DMS53 (cell line): ENCODE results near the gene PPARGC1A.

Experiments
- DNase-seq: peaks from one replicate; lab custom pipeline; 2025; lab: John Stamatoyannopoulos, UW

The PPARGC1A gene

DNA sequence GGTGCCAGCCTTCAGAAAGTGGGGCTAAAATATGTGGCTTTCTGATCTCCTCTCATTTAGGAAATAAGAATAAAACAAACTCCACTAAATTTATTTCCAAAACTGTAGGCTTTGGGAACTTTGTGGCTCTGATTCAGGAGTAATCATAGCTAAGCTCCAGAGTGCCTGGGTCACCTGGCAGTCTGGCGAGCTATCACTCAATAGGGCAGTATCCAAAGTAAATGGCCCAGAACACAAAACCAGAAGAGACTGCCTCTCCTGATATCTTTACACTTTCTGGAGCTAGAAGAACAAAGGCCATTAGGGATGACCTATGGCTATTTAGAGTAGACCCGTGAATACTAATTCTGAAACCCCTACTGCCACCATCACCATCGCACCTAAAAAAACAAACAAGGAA is 17.0 kb upstream of the PPARGC1A start:
- no peak for DNase-seq

DNA sequence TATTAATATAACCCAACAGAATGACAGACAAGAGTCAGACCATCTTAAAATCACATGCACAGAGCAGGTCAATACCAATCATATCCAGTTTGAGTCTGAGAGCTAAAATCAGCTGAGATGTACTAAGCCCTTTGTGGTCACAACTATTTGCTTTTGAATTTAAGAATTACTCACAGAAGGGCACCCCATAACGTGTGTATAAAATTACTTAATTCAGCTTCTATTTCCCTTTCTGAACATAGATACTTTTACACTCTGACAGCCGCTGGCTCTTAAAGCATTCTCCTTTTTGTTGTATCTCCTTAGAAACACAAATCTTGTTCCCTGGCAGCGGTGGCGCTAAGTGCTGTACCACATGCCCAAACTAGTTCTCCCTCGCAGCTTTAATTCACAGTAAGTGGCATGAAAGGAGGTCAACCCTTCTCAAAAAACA is 14.8 kb upstream of the PPARGC1A start:
- DNase-seq = peak; percentile 68

DNA sequence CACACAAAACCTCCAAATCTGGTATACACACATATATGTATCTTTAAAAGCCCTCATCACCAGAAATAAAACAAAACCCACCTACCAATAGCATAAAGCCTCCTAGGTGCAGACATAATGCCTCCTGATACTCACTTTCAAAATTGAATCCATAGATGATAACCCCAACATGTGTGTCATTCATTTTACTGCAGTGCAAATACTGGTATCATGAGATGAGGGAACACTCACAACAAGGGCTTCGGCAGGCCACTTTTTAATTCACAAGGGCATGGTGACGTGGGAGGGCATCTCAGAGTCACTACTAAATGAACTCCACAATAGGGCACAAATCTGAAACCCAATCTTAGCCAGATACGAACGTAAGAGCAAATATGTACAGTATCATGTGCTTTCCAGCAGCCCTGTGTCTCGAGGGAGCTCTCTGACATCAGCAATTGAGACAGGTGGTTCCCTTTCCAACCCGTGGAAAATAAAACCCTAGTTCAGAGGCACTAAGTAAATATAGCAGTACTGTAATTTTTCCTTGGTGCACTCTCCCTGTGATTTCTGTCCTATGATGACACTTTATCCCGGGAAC is 14.1 kb upstream of the PPARGC1A start:
- peak; percentile 97 for DNase-seq

DNA sequence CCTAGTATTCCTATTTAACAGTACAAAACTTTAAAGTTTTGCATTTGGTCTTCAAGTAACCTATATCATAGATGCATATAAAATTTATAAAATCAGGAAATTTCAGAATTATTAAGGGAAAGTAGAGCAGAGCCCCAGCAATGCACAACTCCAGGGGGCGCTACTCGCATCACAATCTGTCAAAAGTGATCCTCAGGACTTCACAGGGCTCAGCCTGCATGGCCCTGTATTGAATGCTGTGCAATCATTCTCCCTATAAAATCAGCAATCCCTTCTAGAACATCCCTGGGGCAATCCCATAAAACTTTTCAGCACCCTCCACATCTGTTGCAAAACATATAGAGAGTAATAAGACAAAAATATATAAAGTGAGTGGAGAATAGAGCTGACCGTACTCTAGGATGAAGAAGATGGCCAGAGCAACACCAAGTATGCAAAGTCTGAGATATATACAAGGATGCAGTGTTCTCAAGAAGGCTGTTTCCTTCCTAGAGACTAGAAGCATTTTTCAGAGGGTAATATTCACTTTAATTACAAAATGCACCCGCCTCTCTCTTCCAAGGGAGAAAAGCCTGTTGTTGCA is 12.5 kb upstream of the PPARGC1A start:
- DNase-seq = peak; percentile 17

DNA sequence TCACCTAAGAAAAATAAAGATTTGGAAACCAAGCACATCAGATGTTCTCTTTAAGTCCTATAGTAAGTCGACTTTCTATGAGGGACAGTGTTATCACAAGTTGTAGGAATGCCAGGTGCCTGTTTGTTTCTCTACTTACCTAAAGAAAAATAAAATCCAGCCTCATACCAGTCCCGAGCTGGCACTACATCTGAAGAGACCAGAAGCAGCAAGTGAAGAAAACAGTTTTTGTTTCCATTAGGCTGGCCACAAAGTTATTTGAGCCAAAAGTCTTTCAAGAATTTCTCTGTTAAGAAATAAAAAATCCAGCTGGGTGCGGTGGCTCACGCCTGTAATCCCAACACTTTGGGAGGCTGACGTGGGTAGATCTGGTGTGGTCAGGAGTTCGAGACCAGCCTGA is 10.8 kb upstream of the PPARGC1A start:
- no peak for DNase-seq

DNA sequence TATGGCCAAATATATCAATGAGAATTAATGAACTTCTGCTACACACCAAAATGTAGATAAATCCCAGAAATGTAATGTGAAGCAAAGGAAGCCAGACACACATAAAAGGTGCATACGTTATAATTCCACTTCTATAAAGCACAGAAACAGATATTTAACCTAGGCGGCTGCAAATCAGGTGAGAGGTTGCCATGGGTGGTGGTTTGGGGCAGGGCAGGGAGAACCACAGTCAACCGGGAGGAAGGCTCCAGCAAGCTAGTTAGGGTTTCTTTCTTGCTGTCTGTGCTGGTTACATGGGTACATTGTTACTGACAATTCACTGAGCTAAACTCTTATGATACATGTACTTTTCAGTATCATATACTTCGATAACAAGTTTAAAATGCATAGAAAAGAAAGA is 9.7 kb upstream of the PPARGC1A start:
- no peak for DNase-seq

DNA sequence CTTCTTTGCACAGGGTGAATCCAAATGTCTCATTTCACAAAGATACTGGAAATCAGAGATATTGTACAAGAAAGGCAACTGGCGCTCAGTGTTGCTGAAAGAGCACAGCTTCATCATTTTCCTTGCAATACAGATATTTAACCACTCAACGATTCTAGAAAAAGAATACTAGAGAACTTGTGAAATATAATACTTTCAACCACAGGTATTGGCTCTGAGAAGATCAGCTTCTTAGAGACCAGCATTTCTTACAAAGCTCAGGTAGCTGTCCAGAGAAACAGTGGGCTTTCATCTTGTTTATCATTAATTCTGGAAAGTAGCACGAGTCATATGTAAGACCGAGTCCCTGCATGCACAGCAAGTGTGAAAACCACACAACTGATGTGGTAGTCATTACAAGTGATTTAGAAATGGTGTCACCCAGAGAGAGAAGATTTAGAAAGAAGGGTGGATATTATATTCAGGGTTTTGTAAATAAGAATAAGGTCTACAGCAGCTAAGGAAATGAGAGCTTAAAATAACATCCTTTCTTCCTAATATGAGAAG is 7.8 kb upstream of the PPARGC1A start:
- DNase-seq = no peak

DNA sequence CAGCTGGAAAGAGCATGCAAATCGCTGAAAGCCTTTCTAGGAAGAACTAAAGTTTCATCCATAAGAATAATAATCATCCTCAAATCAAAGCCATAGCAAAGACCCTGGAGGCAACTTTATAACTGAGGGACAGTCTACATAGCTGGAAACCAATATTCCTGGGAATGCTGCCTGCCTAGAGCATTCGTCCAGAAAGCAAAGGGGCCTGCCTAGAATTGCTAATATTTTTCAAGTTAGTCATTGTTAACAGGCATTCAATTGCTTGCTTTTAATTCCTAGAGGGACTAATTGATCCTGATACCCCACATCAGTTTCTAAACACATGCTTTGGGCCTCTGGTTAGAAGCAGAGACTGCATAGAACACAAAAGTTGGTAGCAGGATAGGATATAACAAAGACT is 4.2 kb upstream of the PPARGC1A start:
- no peak for DNase-seq

DNA sequence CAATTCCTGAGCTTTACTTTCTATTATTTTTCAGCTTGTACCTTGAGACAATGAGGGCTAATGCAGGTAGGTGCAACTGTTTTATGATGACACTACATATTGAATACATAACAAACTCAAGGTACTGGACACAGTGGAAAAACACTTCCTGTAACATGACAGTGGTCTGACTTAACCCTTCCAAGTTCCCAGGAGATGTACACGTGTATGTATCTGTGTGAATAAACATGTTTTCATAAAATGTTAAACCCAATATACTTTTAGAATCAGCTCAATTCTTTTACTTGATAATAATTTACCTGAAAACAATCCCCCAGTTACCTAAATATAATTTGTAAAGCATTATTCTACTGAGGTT is 1.2 kb upstream of the PPARGC1A start:
- DNase-seq = peak; percentile 70

DNA sequence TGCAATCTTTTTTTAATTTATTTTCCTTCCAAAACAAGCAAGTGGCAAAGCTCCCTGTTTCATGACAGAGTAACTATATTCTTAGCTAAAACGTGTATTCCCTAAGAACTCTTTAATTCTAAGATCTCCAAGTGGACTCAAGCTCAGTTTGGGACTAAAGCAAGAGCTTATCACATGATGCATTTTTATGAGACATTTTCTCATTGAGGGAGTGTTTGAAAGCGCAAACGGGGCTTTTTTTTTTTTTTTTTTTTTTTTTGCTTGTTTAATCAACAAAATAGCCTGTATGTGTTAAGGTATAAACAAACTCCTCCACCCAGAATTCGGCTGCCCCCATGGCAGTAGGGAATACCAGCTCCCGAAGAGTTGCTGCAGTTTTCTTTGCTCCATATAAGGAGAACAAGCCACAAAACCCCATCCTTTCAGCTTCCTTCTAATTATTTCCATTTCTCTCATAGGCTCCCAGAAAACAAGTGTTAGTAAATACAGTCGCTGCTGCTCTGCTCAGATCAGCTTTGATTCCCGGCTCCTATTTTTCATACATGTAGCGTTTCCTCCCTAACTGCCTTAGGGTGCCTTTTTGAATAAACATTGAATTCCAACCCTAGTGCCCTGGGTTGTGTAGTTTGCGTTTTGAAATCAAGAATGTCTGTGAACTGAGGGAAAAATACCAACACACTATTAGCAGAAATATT is 669 bp upstream of the PPARGC1A start:
- peak; percentile 69 for DNase-seq

DNA sequence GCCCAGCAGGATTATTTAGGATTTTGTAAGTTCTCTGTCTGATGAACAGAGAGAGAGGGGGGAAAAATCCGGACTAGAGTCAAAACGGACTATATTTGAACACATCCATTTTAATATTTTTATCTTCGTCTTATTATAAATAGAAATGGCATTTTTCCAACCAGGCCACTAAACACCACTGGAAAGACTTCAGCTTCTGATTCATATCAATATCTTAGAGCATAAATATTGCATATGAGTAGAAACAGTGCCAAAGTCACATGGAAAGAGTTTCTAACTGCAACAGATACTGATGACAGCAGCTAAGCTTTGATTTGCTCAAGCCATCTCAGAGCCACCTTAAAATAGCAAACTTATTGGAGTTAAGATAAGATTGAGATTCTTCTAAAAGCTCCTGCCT is 456 bp downstream of the PPARGC1A start:
- no peak for DNase-seq

DNA sequence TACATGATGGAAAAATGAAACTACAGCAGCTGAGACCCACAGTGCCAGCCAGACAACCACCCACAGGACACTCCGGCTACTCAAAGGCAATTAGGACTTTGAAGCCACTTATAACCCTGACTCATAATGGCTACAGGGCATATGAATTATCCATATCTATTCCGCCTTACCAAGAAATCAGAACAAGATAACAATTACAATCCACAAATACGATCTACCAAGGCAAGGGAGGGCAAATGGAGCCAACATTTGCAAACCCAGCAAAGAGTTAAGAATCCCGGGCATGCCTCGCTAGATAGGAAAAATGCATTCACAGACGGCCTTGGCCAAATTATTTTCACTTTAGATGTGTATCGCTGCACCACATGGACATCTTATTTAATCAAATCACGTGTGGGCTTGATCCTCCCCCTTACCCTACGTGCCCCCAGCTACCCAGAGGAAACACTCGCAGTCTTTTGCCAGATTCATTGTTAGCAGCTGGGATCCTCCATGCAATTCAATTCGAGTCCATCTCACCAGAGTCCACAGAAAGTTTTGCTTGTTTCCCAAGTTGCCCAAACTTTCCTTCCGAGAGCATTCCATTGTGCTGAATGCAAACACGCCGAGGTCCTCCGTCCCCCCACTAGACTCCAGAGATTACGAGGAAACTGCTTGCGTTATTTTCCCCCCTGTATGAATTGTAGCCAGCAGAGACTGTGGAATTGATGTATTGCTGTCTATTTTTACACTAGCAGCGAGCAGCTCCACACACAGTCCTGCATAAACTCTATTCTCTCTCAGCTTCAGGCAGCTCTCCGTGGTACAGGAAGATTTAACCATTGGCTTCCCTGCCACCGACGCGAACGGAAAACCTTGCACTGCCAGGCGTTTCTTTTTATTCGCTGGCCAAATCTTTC is 1.2 kb downstream of the PPARGC1A start:
- peak; percentile 68 for DNase-seq

DNA sequence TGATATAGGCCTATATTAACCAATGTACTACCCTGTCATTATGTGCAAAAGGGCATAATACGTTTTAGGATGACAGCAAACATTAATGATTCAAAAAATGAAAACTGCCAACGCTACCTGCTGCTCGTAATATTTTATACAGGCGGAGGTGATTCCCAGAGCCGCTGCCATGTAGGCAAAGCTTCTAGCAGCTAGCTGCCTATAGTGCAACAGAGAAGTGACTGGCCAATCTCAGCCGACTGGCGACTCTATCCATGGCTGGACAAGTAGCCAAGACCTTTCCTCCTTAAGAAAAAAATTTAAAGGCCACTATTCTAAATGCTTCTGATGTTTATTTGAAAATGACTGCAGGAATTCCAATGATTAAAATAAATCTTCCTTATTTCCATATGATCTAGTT is 1.9 kb downstream of the PPARGC1A start:
- peak; percentile 33 for DNase-seq

DNA sequence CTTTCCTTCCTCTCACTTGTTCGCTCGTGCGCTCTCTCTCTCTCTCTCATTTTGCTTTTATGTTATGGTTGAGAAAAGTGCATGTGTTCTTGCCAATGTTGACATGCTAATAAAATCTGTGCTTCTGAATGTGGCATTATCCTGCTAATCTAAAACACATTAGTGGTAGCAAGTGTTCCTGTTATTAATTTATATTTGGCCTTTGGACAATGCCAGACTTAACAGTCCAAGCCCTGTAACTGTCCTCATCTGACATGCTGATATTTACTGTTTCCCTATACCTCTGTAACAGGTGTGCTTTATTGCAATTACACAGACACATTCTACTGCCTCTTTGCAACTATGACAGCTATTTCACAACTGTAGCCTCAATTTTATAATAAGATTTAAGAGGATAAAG is 2.7 kb downstream of the PPARGC1A start:
- DNase-seq = peak; percentile 8

DNA sequence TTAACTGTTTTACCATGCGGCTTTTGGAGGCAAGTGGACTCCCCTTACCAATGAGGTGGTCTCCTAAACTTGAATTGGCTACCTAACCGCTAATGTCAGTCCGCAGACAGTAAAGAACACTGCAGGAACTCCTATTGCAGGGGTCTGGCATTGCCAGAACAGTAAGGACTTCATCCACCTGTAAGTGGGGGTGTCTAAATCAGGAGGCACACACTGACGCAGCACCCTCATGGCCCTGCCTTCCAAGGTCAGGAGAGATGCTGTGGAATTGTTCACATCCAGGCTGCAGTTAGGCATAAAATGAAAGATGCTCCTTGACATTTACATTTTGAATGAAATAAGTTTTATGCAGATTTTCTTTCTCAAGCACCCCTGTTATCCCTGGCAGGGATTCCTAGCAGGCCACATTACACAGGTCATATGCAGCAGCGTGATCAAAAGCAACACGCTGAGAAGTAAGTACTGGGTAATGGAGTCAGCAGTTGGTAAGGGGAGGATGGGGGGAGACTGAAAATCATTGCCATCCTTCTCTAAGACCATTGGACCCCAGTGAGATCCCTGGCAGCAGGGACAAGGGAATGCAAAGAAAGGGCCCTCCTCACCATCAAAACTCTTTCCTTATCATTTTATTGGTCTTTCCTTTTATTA is 3.8 kb downstream of the PPARGC1A start:
- no peak for DNase-seq

DNA sequence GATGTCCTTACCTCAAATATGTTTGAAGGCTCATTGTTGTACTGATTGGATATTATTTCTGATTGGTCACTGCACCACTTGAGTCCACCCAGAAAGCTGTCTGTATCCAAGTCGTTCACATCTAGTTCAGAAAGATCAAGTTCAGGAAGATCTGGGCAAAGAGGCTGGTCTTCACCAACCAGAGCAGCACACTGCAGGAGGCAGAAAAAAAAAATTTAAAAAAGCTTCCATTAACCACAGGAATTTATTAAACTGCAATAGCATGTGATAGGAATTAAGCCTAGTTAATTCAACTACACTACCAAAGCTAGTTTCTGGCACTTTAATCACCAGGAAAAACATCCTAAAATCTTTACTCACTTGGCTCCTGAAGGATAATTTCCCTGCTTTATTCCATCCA is 5.1 kb downstream of the PPARGC1A start:
- DNase-seq = no peak

DNA sequence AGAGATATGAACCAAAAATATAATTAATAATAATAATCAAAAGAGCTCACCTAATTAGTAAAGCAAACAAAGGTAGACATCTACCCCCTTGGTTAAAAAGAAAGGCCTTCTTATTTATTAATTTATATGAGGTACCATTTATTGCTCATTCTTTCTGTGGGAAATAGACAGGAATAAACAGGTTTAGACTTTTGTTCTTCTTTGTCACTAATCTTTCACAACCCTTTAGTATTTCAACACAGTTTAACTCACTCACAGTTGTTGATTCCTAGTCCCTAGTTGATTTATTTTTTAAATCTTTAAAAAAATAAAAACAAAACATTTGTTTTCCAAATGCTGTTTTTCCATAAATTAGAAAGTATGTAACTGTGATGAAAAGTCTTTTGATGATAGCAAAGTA is 5.6 kb downstream of the PPARGC1A start:
- DNase-seq = no peak

DNA sequence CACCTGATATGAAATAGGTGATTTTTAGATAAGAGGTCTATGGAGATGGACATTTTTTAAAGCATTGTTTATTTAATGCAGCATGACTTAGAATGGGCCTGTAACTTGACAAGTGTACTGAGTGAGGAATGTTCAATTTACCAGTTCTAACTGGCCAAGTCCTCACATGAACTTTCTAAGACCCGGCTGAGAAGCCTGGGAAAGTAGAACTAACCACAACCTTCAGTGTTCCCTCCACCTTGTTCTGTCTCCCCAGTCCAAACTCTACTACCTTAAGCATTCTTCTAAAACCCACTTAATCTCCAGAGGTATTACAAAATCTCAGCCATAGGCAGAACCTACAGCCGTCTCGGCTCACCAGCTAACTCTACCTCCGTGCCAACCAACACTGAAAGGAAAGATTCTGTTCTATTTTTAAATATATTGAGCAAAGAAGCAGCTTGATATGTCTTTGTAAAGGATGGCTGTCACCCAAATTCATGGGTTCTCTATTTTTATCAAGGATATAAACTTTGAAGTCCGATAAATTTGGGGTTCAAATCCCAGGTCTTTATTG is 6.8 kb downstream of the PPARGC1A start:
- no peak for DNase-seq

DNA sequence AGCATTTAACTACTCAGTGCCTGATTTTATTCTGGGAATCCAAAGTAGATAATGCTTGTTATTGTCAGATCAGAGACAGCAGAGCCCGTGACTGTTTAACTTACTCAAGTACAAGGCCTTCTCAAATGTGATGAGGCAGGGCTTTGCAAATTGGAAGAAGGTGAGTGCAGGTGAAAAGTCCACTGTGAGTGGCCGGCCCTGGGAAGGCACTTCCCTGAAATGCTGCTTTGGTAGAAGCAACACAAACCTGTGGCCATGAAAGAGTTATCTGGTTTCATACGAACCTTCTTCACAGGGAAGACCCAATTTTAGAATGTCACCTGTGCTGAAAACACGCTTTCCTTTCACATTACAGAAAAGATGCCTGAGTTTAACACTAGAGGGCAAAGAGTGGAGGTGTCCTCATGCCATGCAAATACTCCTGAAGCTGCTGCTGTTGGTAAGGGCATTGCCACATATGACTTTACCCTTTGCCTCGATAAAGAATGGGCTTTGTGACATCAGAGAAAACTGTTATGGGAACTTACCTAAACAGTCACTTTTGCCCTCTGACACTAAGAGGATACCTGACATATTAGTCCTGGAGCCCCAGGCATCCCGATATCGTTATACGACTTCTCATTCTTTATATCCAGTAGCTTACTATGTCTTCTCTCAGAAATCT is 8.0 kb downstream of the PPARGC1A start:
- DNase-seq = peak; percentile 61

DNA sequence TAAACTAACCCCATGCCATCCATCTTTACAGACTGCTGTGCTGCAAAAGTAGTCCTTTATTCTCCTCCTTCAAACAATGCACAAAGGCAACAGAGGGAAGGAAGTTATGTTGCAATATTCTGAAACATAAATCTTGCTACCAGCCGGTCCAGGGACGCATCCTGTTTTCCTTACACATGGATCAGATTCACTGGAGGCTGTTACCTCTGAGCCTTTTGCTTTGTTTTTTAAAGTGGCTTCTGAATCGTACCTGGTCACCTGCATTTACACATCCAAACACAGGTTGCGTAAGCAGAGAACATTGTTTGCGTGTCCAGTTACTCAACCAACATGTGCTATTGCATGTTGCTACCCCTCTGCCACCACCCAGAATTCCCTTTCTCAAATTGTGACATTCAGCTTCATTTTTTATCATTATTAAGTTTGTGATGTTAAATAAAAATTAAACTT is 8.8 kb downstream of the PPARGC1A start:
- peak; percentile 81 for DNase-seq
